Right lung (tissue), 5 donors: ENCODE results near the gene GRM4. TPM values are rescaled to one million over a fixed set of nuclear protein-coding genes. Genes with fewer than 3 reads are reported as not detected.

Experiments
- DNase-seq, 2 donors: peaks; one replicate each; pipeline ENCODE4 v3.0.0-alpha.2; 2013
- polyA plus RNA-seq, 5 donors: library from polyadenylated mRNA; unstranded; fragments of 120-200 nt; gene quantifications; one replicate each; pipeline versions ENCODE4 v1.2.1 to v1.2.3, GENCODE V29; 2013; ENCODE audit warnings: inconsistent platforms in 1 of 5, low replicate concordance in 1 of 5; ENCODE audit not compliant: insufficient read length in 5 of 5, insufficient read depth in 1 of 5

The GRM4 gene
- polyA plus RNA-seq, 5 donors: 0.33 to 0.60 (median 0.37) TPM

DNA sequence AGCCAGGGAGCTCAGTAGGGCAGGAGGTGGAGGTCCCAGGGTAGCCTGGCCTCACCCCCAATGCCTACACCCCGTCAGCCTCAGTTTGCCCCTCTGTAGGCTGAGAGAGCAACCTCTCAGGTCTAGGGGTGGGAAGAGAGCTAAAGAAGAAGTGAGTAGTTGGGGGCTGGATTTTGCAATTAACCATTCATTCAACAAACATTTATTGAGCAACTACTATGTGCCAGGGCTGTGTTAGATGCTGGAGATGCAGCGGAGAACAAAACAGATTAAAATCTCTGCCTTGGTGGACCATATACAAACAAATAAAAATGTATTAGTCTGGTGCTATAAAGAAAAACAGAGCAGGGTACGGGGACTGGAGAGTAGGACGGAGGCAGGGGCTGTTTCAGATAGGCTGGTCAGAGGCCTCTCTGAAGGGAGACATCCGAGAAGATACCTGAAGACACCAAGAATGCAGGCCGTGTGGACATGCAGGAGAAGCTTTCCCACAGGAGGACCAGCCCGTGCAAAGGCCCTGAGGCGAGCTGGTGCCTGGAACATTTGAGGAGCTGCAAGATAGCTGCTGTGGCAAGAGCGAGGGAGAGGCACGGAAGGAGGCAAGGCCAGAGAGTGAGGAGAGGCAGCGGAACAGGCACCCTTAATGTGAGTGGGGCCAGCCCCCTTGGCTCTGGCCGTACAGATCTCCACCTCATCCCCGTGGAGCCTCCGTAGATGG lies 60.3 kb downstream of the GRM4 start:
- DNase-seq: no peak

DNA sequence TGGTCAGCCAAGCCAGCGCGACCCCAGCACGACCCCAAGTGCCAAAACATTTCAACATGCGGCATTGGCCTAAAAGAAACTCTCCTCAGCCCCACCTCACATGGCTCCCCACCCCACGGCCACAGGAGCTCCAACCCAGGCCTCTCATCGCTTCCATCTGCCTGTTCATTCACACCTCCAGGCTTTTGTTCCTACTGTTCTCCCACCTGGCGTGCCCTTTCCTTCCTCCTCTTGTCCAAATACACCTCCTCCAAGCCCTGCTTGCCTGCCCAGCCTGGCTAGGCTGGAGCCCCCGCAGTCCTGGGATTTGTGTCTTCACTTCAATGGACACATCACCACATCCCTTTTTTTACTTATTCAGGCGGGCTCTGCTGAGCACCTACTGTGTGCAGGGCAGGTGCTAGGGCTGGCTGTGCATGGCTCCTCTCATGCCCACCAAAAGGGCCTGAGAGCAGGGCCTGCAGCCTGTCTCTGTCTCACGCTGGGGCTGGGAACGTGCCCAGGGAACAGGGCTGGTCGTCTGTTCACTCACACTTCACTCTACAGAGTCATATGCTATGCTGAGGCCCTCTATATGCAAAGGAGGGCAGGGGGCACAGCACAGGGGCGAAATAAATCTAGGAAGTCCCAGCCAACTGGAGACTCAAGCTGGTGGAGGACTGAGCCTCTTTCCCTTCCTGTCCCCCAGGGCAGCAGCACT lies 61.1 kb downstream of the GRM4 start:
- no peak for DNase-seq

DNA sequence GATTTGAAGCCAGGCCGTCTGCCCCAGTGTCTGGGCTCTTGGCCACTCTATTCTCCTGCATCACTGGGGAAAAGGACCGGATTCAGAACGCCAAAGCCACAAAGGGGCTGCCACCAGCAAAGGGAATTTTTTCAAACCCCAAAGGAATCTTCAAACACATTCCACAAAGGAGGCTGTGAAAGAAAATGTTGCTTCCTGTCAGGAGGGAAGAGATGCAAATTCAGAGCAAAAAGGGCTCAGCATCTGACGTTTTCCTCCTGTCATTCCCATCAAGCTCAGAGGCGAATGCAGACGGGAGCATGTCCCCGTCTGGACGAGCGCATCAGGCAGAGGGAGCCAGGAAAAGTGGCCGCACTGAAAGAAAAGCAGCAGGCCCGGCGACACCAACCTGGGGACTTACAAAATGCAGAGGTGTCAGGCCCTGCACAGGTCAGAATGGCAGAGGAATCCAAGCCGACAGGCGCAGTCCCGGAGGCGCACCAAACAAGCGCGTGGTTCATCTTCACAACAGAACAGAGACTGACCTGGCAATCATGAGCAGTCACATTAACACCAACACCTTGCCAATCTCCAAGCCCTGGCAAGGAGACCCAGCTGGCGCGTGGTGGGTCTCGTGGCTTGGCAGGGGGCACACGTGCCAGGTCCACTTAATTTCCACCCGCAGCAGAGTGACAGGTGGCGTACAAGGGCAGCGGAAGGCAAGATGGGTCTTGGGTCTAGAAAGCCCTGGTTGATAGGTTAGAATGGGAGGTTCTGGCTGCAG lies 62.8 kb downstream of the GRM4 start:
- DNase-seq: no peak

DNA sequence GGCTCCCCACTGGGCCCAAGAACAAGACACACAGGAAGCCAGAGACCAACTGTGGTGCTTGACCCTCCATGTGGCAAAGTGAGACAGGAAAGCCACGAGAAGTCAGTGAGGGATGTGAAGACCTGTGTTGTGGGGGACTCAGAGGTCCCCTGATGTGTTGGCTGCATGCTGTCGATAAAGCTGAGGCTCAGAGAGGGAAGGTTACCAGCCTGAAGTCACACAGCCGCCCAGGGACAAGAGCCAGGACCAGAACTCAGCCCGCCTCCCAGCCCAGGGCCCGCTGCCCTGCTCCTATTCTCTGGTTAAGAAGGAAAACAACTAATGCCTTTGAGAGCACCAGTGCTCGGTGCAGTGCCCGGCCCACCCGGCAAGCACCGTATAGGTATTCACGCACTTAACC lies 63.5 kb downstream of the GRM4 start:
- no peak for DNase-seq

DNA sequence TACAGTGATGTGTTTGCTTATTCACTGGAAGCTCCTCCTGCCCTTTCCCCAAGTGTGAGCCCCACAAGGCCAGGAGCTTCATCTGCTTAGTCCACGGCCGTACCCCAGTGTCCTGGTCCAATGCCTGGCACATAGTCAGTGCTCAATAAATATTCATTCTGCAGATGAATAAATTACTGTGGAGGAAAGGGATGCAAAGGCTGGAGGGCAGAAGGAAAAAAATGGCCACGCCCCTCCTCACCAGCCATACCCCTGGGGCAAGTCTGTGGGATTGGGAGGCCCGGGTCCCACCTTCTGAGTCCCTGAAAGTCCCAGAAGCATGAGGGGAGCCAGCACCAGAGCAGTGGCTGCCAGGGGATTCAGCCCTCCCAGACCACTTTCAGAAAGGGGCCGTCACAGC lies 65.5 kb downstream of the GRM4 start:
- no peak for DNase-seq

DNA sequence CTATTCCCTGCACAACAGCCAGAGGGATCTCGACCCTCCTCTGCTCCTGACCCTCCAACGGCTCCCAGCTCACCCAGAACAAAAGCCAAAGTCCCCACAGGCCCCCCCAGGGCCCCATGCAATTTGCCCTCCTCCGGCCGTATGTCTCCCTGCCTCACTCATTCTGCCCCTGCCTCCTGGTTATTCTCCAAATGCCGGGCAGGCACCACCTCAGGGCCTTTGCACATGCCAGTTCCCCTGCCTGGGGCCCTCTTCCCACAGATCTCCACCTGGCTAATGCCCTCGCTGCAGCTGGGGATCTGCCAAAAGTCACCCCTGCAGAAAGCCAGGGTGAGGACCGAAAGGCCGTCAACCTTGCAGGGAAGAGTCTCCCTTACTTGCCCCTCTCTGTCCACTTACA lies 66.0 kb downstream of the GRM4 start:
- no peak for DNase-seq

DNA sequence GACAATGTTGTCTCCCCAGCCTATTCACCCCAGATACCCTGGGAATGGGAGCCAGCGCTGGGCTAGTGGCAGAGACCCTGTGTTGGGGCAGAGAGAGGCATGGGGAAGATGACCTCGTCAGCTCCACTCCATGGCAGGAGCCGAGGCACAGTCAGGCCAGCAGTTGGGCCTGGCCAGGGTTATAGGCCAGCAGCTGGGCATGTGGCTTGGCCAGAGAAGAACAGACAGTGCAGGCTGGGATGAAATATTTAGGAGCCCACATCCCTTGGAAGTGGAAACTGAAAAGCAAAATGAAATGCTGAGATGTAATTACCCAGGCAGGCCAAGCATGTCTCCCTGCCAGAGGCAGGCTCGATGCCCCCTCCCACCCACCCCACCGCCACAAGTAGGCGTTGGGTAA lies 70.0 kb downstream of the GRM4 start:
- no peak for DNase-seq

DNA sequence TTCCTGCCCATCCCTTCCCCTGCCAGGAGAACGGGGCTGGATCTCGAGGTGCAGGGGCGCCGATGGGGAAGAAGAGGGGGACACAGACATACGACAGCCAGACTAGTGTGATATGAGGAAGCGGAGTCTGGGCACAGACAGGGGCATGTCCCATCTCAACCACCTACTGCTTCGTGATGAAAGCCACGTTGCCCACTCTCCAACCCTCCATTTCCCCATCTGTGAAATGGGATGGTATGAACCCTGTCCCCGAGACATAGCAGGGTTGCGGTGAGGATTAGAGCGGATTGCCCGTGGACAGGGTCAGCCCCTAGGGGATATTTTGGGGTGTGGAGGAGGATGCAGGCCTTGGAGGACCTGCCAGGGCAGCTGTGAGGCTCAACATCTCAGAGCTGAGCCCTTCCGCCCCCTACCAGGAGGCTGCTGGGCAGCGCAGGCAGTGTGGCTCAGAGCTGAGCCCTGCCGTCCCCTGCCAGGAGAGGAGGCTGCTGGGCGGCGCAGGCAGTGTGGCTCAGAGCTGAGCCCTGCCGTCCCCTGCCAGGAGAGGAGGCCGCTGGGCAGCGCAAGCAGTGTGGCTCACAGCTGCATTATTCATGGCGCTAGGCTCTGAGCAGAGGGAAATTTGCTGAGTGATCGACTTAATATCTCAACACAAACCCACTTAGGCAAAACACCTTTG lies 71.7 kb downstream of the GRM4 start:
- no peak for DNase-seq

DNA sequence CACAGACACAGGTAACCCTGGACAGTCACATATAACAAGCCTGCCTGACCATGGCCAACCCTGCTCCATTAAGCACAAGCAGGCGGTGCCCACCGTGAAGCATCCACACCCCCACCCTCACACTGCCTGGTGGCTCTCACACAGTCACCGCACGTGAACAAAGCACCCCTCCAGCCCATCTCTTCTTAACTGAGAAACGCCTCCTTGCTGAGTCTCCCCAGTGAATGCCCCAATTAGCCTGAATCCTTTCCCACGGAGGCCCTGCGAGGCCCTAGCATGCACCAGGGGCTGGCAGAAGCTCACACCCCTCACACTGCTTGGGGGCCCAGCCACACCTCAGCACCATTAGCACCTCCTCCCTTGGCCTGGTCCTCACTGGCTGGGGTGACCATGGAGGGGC lies 72.3 kb downstream of the GRM4 start:
- no peak for DNase-seq

DNA sequence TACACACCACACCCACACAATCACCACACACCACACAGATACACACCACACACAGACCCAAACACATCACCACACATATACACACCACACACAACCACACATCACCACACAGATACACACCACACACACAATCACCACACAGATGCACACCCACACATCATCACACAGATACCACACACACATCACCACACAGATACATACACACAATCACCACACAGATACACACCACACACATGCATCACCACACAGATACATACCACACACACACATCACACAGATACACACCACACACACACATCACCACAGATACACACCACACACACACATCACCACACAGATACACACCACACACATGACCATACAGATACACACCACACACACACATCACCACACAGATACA lies 73.2 kb downstream of the GRM4 start:
- no peak for DNase-seq

DNA sequence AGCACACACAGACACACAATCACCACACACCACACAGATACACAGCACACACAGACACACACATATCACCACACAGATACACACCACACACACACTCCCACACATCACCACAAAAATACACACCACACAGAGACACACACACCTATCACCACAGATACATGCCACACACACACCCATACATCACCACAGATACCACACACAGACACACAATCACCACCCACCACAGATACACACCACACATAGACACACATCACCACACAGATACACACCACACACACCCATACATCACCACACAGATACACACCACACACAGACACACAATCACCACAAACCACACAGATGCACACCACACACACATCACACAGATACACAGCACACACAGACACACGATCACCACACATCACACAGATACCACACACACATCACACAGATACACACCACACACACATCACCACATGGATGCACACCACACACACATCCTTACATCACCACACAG lies 74.0 kb downstream of the GRM4 start:
- DNase-seq: no peak

DNA sequence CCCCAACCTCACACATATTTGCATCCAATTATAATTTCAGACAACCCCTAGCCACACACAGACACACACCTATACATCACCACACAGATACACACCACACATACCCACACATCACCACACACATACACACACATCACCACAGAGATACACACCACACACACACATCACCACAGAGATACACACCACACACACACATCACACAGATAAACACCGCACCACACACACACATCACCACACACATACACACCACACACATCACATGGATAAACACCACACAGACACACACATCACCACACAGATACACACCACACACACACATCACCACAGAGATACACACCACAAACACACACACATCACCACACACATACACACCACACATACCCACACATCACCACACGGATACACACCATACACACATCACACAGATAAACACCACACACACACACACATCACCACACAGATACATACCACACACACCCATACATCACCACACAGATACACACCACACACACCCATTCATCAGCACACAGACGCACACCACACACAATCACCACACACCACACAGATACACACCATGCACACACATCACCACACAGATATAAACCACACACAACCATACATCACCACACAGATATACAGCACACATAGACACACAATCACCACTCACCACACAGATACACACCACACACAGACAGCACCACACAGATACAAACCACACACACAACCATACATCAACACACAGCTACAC lies 74.6 kb downstream of the GRM4 start:
- DNase-seq: no peak

DNA sequence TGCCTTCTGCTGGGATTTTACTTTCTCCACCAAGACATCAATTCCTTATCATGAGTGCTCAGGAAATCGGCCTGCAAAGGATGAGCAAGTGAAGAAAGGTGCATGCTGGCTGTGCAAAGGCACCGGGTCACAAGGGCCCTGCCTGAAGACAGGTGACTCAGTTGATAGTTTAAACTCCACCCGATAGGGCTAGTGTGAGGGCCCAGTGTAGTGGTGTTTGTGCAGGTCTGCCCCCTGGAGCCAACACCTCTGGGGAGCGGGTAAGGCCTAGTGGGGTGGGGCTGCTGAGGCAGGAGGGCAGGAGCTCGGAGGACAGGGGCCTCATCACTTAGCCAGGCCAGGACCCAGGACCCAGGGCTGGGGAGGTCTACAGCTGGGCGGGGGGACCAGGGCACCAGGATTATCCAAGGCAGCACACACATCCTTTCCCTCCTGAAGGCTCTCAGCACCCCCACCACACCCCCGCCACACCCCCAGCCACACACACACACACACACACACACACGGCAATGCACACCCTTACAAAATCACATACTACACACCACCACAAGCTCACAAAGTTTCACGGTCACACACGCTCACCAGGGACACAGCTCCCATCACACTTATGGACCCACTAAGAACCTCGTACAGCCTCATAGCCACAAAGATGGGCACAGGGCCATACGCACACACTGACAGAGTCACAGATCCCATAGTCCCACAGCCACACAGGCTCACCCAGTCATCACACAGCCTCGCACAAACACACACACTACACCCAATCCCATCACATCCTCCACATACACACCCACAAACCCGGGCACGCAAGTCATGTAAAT lies 75.4 kb downstream of the GRM4 start:
- no peak for DNase-seq

DNA sequence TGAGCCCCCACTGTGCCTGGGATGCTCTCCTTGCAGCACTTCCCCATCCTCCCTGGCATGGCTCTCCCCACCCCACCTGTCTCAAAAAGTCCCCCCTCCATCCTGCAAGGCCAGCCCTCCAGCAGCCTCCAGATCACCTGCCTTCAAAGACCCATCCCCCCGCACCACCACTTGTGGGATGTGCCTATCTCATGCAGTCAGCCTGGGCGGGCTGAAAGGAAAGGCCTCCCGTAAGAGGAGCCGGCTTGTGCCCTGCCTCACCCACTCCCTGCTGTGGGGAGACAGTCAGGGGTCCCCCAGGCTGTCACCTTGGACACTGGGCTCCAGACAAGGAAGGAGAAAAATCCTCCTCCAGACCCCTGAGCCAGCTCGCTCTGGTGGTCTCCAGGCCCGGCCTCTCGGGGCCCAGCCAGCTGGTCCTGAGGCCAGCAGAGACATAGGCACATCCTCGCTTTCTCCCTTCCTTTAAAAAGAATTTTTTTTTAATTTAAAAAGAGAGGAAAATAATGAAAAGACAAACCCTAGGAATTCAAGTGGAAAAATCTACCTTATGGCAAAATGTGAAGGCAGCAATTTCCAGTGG lies 77.3 kb downstream of the GRM4 start:
- no peak for DNase-seq

DNA sequence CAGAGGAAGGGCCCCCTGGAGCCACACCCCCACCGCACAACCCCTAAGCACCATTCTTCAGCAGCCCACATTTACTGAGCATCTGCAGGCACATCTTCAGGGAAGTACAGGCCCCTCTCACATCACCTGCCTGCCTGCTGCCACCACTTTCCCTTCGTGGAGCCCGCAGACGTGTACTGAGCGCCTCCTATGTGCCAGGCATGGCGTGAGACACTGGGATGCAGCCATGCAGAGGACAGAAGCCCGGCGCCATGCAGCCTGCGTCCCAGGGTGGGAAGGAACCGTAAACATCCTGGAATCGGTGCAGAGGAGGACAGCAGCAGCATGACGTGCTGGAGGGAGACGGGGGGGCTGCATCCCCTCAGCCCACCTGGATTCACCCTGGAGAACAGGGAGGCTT lies 78.1 kb downstream of the GRM4 start:
- no peak for DNase-seq

DNA sequence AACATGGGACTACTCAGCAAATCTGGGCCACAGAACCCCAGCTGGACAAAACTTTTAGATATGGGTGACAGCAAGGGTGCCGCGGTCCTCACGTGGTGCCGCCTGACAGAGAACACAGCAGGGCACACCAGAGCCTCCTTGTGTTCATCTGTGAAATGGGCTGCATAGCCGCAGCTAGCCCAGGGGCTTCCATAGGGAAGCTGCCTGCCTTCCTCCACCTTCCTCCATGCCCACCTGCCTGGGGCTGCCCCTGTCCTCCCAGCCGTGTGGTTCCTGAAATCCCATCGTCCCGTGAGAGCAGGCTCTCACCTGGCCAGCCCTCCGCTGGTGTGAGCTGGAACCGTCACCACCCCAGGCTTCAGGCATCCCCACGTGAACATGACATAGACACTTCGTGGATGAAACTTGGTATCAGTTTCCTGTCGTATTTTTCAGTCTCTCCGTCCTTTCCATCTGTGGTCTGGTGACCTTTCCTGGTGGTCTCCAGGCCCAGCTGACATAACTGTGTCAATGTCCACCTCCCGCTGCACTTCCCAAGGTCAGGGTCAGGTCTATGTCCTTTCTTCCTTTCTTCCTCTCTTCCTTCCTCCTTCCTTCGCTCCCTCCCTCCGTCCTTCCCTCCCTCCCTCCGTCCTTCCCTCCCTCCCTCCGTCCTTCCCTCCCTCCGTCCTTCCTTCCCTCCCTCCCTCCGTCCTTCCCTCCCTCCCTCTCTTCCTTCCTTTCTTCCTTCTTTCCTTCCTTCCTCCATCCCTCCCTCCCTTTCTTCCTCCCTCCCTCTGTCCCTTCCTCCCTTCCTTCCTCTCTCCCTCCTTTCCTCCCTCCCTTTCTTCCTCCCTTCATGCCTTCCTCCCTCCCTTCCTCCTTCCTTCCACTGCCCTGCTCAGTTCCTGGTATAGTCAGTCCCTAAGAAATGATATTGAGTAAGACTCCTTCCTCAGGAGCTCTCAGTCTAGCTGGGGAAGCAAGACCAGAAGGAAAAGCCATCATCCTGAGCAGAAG lies 78.8 kb downstream of the GRM4 start:
- DNase-seq: no peak

DNA sequence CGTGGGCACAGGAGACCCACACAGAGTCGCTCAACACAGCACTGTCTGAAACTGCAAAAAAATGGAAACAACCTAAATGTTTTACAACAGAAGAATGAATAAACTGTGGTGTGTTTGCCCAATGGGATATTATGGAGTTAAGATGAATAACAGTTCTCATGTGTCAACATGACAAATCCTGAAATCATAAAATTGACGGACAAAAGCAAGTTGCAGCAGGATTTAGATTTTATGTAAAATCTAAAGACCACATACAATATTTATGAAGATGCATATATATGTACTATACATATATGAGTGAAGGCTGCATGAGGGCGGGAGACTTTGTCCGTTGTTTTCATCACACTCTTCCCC lies 79.7 kb downstream of the GRM4 start:
- DNase-seq: no peak

DNA sequence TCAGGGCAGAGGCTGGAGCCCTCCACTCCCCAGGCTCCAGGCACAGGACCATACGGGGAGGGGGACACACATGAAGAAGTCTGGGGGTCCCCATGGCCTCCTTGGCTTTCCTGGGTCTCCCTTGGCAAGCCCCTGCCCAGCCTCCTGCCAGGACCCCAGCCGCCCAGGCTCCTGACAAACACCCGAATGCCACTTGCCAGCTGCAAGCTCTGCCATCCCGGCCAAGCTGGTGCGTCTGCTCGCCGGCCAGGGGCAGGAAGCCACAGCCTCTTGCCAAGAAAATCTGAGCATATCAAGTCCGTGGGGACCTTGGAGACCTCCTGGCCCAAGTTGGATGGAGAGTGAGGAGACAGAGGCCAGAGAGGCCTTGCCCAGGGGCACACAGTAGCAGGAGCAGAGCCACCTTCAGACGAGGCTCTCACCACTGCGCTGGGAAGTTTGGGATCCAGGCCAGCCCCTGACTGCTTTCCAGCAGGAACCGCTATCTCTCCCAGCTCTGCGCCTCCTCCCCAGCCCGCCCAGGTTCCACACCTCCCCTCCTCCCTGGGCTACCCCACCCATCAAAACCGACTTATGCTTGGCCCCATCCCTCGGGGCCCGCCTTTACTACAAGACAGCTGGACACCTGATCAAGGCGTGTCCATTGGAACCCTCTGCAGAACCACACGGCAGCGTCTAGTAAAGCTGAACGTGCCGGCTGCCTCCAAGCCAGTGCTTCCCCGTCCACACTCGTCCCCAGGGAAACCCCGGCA lies 80.2 kb downstream of the GRM4 start:
- DNase-seq: no peak
